ENCODE results near the gene DCC.

Gene DCC, protein sequence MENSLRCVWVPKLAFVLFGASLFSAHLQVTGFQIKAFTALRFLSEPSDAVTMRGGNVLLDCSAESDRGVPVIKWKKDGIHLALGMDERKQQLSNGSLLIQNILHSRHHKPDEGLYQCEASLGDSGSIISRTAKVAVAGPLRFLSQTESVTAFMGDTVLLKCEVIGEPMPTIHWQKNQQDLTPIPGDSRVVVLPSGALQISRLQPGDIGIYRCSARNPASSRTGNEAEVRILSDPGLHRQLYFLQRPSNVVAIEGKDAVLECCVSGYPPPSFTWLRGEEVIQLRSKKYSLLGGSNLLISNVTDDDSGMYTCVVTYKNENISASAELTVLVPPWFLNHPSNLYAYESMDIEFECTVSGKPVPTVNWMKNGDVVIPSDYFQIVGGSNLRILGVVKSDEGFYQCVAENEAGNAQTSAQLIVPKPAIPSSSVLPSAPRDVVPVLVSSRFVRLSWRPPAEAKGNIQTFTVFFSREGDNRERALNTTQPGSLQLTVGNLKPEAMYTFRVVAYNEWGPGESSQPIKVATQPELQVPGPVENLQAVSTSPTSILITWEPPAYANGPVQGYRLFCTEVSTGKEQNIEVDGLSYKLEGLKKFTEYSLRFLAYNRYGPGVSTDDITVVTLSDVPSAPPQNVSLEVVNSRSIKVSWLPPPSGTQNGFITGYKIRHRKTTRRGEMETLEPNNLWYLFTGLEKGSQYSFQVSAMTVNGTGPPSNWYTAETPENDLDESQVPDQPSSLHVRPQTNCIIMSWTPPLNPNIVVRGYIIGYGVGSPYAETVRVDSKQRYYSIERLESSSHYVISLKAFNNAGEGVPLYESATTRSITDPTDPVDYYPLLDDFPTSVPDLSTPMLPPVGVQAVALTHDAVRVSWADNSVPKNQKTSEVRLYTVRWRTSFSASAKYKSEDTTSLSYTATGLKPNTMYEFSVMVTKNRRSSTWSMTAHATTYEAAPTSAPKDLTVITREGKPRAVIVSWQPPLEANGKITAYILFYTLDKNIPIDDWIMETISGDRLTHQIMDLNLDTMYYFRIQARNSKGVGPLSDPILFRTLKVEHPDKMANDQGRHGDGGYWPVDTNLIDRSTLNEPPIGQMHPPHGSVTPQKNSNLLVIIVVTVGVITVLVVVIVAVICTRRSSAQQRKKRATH (N-terminal part only)

DNA sequence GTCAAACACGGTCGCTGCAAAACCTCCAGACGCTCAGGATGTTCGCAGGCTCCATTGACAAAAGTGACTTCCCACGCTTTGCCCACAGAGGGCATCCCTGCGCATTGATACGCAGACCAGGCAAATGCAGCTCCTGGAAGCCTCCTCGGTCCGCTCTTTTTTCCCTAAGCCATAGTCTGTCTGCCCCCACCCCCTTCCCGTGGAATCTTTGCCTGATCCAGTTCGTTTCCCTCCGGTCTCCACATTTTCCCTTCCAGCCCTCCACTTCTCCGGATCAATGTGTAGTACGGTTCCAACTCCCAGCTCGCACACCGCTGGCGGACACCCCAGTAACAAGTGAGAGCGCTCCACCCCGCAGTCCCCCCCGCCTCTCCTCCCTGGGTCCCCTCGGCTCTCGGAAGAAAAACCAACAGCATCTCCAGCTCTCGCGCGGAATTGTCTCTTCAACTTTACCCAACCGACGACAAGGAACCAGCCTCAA, at the start of gene DCC:
TSS of gene DCC (plus strand) at position 307 of the 481 bp plus-strand sequence. CDS start 591 bp downstream, outside the sequence.
- peak; percentile 5 for DNase-seq

DNA sequence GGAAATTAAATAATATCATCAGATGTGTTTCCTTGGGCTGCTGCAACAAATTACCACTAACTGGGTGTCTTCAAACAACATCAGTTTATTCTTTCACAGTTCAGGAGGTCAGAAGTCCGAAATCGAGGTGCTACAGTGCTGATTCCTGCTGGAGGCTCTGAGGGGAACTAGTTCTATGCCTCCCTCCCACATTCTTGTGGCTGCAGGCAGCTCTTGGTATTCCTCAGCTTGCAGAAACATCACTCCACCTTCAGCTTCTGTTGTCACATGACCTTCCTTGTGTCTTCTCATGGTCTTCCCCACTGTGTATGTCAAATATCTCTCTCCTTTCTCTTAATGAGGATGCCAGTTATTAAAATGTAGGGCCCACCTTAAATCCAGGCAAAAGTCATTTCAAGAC, 29.3 kb upstream of the DCC start:
- no peak for DNase-seq

DNA sequence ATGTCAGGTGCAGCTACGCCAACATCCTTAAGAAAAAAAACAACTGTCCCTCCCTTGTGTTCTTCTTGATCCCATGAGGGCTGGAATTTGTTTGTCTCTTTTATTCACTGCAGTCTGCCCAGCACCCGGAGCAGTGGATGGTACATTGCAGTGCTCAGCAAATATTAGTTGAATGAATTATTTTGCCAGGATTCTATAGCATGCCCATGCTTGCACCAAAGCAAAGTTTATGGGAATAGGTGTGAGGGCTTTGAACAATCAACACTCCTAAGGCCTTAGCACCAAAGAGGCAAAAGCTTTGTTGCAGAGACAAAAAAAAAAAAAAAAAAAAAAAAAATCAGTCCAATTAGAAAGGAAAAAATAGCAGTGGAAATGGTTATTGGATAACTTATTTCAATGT, 28.7 kb upstream of the DCC start:
- DNase-seq = no peak

- no peak for DNase-seq
Measured at GRCh38 chr18:52312346-52312745, 27.7 kb upstream of the DCC start.

DNA sequence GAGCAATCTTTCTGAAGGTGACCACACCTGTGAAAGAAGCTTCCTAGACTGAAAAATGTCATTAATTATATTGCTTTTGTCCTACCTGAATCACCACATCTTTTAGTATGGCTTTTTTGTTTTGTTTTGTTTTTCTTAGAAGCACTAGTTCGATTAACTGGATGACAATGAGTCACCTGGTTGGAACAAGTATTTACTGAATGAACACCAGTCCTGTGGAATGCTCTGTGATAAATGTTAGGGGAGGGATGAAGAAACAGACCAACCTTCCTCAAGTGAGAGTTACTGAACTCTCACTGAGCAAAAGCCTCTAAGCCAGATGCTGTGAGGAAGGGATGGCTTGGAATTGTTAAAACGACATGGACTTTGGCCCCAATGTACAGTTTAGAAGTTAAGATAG, 26.8 kb upstream of the DCC start:
- no peak for DNase-seq

GRCh38 chr18:52319424-52319983, 20.5 kb upstream of the DCC start:
- DNase-seq = no peak

GRCh38 chr18:52322307-52322706, 17.7 kb upstream of the DCC start:
- DNase-seq = no peak

DNA sequence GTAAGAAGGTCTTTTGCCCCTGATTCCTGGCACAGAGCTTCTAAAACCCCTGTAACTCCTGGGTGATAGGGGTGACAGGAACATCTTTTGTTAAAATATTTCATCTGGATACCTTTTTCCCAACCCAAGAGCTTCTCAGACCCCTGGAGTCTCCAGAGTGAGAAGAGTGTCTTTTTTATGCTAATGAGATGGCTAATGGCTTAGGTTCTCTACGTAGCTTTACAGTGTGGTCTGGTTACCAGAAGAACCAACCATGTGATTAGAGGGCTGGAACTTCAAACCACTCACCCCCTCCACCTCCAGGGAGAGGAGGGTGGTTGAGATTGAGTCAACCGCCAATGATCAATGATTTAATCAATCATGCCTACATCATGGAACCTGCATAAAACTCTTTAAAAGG, 16.2 kb upstream of the DCC start:
- DNase-seq = no peak

- no peak for DNase-seq
Measured at GRCh38 chr18:52325997-52326396, 14.0 kb upstream of the DCC start.

DNA sequence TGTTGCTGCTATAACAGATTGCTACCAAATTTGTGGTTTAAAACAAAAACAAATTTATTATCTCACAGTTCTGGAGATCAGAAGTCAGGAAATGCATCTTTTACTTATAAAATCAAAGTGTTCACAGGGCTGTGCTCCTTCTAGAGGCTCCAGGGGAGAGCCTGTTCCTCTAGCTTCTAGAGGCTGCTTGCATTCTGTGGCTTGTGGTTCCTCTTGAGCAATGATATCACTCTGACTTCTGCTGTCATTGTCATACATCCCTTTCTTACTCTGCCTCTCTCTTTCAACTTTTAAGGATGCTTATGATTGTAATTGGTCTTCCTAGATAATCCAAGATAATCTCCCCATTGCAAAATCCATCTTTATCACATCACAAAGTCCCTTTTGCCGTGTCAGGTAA, 6.1 kb upstream of the DCC start:
- no peak for DNase-seq

DNA sequence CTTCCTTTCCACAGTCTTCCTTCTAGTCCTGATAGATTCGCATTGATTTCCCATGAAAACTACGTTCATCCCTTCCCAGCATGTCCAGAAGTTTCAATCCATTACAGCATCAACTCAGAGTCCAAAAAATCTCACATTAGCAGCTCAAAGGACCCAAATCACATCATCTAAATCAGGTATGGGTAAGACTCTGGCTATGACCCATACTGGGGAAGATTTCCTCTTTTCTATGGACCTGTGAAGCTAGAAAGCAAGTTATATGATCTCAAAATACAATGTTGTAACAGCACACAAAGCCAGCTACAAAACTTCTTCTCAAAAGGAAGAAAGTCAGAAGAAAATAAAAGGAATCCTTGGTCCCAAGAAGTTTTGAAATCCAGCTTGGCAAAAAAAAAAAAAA, 5.7 kb upstream of the DCC start:
- no peak for DNase-seq

GRCh38 chr18:52334896-52335295, 5.1 kb upstream of the DCC start:
- DNase-seq = no peak

- DNase-seq = no peak
Measured at GRCh38 chr18:52337276-52337675, 2.7 kb upstream of the DCC start.

DNA sequence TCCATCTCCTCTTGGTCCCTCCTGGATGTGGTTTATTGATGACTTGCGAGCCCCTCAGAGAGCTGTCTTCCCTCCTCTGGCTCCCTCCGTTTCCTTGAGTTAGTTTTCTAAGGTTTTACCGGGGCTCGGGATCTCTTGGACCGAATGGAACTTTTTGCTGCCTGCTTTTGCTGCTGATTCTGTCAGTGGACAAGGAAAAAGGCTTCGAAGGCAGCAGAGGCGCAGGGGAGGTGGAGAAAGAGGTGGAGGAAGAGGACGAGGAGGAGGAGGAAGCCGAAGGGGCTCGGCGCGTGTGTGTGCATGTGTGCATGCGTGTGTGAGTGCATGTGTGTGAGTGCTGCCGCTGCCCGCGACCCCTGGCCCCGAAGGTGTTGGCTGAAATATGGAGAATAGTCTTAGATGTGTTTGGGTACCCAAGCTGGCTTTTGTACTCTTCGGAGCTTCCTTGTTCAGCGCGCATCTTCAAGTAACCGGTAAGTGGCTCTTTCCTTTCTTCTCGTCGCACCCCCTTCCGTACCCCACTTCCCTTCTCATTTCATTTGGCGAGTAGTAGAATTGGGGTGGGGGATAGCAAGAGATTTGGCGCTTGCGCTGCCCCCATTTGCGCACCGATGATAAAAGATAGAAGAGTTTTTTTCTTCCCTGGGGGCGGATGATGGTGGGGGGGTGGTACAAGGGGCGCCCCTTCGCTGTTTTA, 557 bp downstream of the DCC start:
- DNase-seq = no peak

- no peak for DNase-seq
Measured at GRCh38 chr18:52341103-52341432, 1.1 kb downstream of the DCC start.

DNA sequence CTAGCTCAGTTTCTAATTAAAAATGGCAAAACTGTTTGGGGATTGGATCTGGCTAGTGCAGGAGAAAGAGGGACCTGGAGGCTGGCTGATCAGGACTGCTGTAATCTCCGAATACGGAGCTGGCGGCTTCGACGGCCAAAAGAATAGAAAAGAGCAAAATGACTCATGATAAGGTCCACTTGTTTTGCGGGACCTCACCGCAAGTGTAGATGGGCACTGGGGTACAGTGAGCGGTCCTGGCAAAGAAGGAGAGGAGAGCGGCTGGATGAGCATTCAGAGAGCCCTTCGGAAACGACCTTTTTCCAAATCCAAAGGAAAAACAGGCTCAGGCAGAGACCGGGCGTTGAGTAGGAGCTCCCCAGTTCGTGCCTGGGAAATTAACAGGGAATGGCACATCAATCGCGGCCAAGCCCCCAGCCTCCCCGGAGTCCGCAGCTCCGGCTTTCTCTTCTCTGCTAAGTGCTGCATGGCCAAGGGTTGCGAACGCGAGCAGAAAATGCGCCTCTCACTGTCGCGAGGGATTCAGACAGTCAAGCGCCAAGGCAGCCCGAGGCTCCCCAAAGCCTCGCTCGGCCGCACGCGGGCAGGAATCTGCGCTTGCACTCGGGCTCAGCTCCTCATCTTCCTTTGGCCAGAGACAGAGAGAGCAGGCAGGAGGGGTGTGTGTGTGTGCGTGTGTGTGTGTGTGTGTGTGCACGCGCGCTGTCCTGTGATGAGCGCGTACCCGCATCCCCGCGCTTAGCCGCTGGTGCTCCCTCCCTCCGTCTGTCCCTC, 1.8 kb downstream of the DCC start:
- no peak for DNase-seq

GRCh38 chr18:52342456-52342855, 2.5 kb downstream of the DCC start:
- DNase-seq = no peak

GRCh38 chr18:52343138-52343537, 3.1 kb downstream of the DCC start:
- no peak for DNase-seq

- DNase-seq = no peak
Measured at GRCh38 chr18:52343731-52344340, 3.8 kb downstream of the DCC start.

GRCh38 chr18:52344881-52345280, 4.9 kb downstream of the DCC start:
- no peak for DNase-seq

DNA sequence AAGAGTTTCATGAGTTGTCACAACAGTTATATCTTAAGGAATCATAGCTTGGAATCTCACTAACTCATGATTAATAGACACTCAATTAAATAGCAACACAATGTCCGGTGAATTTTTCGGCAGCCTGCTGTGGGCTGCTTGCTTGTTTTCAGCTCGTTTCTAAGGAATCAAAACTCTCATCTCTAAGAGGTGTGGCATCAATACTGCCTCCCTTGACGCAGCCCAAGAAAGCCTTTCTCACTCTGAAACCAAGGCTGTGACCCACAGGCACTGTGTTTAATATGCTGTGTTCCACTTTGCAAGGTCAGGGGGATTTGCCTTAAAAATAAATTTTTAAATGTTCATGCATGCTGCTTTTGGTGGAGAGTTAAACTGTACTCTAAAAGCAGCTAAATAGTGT, 5.4 kb downstream of the DCC start:
- no peak for DNase-seq

Measured in stimulated activated CD4-positive, alpha-beta T cell treated with anti-CD3 and anti-CD28 coated beads, Interleukin-15, amount 100 ng/mL, for 24 hours (primary cell).